Measurements from ENCODE around the gene SMIM15.
"Not testable (repeated sequence)": the region's sequence is repeated elsewhere in the genome, so short reads cannot be mapped to it uniquely, and the experiment has no call there.

The SMIM15 gene

GRCh38 chr5:61162010-61162831, at the start of gene SMIM15:
Gene SMIM15, minus strand, starts transcription at chr5:61162468. Its CDS starts 2,297 bp downstream, at chr5:61160171.
- DNase-seq: peak; percentile 58

- DNase-seq: no peak
Measured at GRCh38 chr5:61207884-61208283, 45.6 kb upstream of the SMIM15 start.

- DNase-seq: no peak
Measured at GRCh38 chr5:61205013-61205412, 42.7 kb upstream of the SMIM15 start.

GRCh38 chr5:61202213-61202612, 39.9 kb upstream of the SMIM15 start:
- DNase-seq: no peak

GRCh38 chr5:61200582-61201155, 38.4 kb upstream of the SMIM15 start:
- DNase-seq: no peak

- DNase-seq: no peak
Measured at GRCh38 chr5:61198606-61199005, 36.3 kb upstream of the SMIM15 start.

- DNase-seq: not testable (repeated sequence)
Measured at GRCh38 chr5:61187826-61188225, 25.6 kb upstream of the SMIM15 start.

- DNase-seq: not testable (repeated sequence)
Measured at GRCh38 chr5:61187352-61187751, 25.1 kb upstream of the SMIM15 start.

- DNase-seq: no peak
Measured at GRCh38 chr5:61186634-61187033, 24.4 kb upstream of the SMIM15 start.

- DNase-seq: no peak
Measured at GRCh38 chr5:61184708-61185107, 22.4 kb upstream of the SMIM15 start.

GRCh38 chr5:61183538-61183937, 21.3 kb upstream of the SMIM15 start:
- DNase-seq: no peak

- DNase-seq: no peak
Measured at GRCh38 chr5:61182449-61182848, 20.2 kb upstream of the SMIM15 start.

GRCh38 chr5:61180886-61181285, 18.6 kb upstream of the SMIM15 start:
- DNase-seq: no peak

GRCh38 chr5:61178702-61179101, 16.4 kb upstream of the SMIM15 start:
- DNase-seq: no peak

GRCh38 chr5:61177716-61178115, 15.4 kb upstream of the SMIM15 start:
- no peak for DNase-seq

GRCh38 chr5:61177070-61177469, 14.8 kb upstream of the SMIM15 start:
- no peak for DNase-seq

GRCh38 chr5:61176631-61177030, 14.4 kb upstream of the SMIM15 start:
- DNase-seq: no peak

- no peak for DNase-seq
Measured at GRCh38 chr5:61171479-61171878, 9.2 kb upstream of the SMIM15 start.

- DNase-seq: no peak
Measured at GRCh38 chr5:61168951-61169350, 6.7 kb upstream of the SMIM15 start.

GRCh38 chr5:61167382-61167781, 5.1 kb upstream of the SMIM15 start:
- no peak for DNase-seq

- no peak for DNase-seq
Measured at GRCh38 chr5:61163905-61164304, 1.6 kb upstream of the SMIM15 start.

- DNase-seq: no peak
Measured at GRCh38 chr5:61162832-61163567, 732 bp upstream of the SMIM15 start.

GRCh38 chr5:61160497-61160896, 1.8 kb downstream of the SMIM15 start:
- DNase-seq: no peak

- no peak for DNase-seq
Measured at GRCh38 chr5:61159836-61160235, 2.4 kb downstream of the SMIM15 start.
